Measurements from ENCODE around the gene OR6C75.

DNA sequence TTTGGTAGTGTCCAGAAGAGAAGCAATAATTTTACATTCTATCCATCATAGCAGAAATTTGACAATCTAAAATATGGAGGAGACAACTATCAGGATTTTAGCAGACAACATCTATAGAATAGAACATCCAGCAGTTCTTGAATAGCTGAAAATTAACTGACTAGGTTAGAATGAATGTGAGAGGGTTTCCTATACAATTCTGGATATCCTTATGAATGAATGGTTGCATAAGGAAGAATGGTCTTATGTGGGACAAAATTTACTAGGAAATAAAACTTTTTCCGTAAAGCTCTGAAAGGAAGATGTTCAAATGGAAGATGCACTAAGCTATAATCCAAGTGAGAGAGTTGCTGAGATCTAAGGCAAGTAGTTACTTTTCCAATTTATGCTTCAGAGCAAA lies 32.3 kb upstream of the OR6C75 start, which contains the start of gene OR6C3:
- TF ChIP-seq, protein P1, sequence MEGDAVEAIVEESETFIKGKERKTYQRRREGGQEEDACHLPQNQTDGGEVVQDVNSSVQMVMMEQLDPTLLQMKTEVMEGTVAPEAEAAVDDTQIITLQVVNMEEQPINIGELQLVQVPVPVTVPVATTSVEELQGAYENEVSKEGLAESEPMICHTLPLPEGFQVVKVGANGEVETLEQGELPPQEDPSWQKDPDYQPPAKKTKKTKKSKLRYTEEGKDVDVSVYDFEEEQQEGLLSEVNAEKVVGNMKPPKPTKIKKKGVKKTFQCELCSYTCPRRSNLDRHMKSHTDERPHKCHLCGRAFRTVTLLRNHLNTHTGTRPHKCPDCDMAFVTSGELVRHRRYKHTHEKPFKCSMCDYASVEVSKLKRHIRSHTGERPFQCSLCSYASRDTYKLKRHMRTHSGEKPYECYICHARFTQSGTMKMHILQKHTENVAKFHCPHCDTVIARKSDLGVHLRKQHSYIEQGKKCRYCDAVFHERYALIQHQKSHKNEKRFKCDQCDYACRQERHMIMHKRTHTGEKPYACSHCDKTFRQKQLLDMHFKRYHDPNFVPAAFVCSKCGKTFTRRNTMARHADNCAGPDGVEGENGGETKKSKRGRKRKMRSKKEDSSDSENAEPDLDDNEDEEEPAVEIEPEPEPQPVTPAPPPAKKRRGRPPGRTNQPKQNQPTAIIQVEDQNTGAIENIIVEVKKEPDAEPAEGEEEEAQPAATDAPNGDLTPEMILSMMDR (conservative IDR thresholded peaks at IDR 0.05; ENCODE audit: low read depth in 2 of 2): no peak
- no peak for TF ChIP-seq POLR2AphosphoS5 (IDR thresholded peaks at IDR 0.05; ENCODE audit: low read depth)
- TF ChIP-seq ZNF114 (CRISPR knock-in tag; IDR thresholded peaks at IDR 0.05): no peak
- TF ChIP-seq, protein P2, sequence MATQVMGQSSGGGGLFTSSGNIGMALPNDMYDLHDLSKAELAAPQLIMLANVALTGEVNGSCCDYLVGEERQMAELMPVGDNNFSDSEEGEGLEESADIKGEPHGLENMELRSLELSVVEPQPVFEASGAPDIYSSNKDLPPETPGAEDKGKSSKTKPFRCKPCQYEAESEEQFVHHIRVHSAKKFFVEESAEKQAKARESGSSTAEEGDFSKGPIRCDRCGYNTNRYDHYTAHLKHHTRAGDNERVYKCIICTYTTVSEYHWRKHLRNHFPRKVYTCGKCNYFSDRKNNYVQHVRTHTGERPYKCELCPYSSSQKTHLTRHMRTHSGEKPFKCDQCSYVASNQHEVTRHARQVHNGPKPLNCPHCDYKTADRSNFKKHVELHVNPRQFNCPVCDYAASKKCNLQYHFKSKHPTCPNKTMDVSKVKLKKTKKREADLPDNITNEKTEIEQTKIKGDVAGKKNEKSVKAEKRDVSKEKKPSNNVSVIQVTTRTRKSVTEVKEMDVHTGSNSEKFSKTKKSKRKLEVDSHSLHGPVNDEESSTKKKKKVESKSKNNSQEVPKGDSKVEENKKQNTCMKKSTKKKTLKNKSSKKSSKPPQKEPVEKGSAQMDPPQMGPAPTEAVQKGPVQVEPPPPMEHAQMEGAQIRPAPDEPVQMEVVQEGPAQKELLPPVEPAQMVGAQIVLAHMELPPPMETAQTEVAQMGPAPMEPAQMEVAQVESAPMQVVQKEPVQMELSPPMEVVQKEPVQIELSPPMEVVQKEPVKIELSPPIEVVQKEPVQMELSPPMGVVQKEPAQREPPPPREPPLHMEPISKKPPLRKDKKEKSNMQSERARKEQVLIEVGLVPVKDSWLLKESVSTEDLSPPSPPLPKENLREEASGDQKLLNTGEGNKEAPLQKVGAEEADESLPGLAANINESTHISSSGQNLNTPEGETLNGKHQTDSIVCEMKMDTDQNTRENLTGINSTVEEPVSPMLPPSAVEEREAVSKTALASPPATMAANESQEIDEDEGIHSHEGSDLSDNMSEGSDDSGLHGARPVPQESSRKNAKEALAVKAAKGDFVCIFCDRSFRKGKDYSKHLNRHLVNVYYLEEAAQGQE (IDR thresholded peaks at IDR 0.05; ENCODE audit: unreplicated experiment): no peak
- TF ChIP-seq, protein P3, sequence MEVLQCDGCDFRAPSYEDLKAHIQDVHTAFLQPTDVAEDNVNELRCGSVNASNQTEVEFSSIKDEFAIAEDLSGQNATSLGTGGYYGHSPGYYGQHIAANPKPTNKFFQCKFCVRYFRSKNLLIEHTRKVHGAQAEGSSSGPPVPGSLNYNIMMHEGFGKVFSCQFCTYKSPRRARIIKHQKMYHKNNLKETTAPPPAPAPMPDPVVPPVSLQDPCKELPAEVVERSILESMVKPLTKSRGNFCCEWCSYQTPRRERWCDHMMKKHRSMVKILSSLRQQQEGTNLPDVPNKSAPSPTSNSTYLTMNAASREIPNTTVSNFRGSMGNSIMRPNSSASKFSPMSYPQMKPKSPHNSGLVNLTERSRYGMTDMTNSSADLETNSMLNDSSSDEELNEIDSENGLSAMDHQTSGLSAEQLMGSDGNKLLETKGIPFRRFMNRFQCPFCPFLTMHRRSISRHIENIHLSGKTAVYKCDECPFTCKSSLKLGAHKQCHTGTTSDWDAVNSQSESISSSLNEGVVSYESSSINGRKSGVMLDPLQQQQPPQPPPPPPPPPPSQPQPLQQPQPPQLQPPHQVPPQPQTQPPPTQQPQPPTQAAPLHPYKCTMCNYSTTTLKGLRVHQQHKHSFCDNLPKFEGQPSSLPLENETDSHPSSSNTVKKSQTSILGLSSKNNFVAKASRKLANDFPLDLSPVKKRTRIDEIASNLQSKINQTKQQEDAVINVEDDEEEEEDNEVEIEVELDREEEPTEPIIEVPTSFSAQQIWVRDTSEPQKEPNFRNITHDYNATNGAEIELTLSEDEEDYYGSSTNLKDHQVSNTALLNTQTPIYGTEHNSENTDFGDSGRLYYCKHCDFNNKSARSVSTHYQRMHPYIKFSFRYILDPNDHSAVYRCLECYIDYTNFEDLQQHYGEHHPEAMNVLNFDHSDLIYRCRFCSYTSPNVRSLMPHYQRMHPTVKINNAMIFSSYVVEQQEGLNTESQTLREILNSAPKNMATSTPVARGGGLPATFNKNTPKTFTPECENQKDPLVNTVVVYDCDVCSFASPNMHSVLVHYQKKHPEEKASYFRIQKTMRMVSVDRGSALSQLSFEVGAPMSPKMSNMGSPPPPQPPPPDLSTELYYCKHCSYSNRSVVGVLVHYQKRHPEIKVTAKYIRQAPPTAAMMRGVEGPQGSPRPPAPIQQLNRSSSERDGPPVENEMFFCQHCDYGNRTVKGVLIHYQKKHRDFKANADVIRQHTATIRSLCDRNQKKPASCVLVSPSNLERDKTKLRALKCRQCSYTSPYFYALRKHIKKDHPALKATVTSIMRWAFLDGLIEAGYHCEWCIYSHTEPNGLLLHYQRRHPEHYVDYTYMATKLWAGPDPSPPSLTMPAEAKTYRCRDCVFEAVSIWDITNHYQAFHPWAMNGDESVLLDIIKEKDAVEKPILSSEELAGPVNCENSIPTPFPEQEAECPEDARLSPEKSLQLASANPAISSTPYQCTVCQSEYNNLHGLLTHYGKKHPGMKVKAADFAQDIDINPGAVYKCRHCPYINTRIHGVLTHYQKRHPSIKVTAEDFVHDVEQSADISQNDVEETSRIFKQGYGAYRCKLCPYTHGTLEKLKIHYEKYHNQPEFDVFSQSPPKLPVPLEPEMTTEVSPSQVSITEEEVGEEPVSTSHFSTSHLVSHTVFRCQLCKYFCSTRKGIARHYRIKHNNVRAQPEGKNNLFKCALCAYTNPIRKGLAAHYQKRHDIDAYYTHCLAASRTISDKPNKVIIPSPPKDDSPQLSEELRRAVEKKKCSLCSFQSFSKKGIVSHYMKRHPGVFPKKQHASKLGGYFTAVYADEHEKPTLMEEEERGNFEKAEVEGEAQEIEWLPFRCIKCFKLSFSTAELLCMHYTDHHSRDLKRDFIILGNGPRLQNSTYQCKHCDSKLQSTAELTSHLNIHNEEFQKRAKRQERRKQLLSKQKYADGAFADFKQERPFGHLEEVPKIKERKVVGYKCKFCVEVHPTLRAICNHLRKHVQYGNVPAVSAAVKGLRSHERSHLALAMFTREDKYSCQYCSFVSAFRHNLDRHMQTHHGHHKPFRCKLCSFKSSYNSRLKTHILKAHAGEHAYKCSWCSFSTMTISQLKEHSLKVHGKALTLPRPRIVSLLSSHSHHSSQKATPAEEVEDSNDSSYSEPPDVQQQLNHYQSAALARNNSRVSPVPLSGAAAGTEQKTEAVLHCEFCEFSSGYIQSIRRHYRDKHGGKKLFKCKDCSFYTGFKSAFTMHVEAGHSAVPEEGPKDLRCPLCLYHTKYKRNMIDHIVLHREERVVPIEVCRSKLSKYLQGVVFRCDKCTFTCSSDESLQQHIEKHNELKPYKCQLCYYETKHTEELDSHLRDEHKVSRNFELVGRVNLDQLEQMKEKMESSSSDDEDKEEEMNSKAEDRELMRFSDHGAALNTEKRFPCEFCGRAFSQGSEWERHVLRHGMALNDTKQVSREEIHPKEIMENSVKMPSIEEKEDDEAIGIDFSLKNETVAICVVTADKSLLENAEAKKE (CRISPR knock-in tag; IDR thresholded peaks at IDR 0.05): no peak
- no peak for TF ChIP-seq EZH2 (IDR thresholded peaks at IDR 0.05; ENCODE audit: low read depth, unreplicated experiment)
- TF ChIP-seq JUNB (IDR thresholded peaks at IDR 0.05; ENCODE audit: unreplicated experiment): no peak
- TF ChIP-seq STAT1 (IDR thresholded peaks at IDR 0.05; ENCODE audit: unreplicated experiment): no peak
- TF ChIP-seq EZH2phosphoT487 (IDR thresholded peaks at IDR 0.05; ENCODE audit: unreplicated experiment): no peak
- no peak for TF ChIP-seq CREB1 (CRISPR knock-in tag; IDR thresholded peaks at IDR 0.05; ENCODE audit: low read depth)
- TF ChIP-seq ETS1 (IDR thresholded peaks at IDR 0.05): no peak
